Adrenal gland (tissue), 12 donors: ENCODE data around the gene CXCL12. TPM values are rescaled to one million over a fixed set of nuclear protein-coding genes. Genes with fewer than 3 reads are reported as not detected.

Experiments
- DNase-seq, 7 donors: peaks; one replicate each; pipeline ENCODE4 v3.0.0-alpha.2; 2019 to 2020
- H3K27ac ChIP-seq, 5 donors: fragments of 200-600 bp; sonication (generic) in 4 of 5; 1 replicate in 3 of 5; 2 replicates in 2 of 5; pipeline versions ENCODE4 v1.5.1 to v1.8.0; 2016 to 2020; ENCODE audit warnings: mild to moderate bottlenecking in 1 of 5
- H3K27me3 ChIP-seq: fragments of 200-600 bp; 2 replicates; pipeline ENCODE4 v1.8.0; 2021
- H3K36me3 ChIP-seq, 2 donors: fragments of 200-600 bp; replicated peaks in 1 of 2; 1 replicate in 1 of 2; 2 replicates in 1 of 2; pipeline versions ENCODE4 v1.5.1 to v1.8.0; 2018 to 2022
- H3K4me1 ChIP-seq, 2 donors: fragments of 200-600 bp; replicated peaks in 1 of 2; 1 replicate in 1 of 2; 2 replicates in 1 of 2; pipeline versions ENCODE4 v1.5.1 to v1.8.0; 2018 to 2021
- H3K4me3 ChIP-seq, 4 donors: fragments of 200-600 bp; sonication (generic) in 3 of 4; one replicate each; pipeline ENCODE4 v1.5.1; 2016 to 2018
- H3K9me3 ChIP-seq, 3 donors: fragments of 200-600 bp; sonication (generic) in 1 of 3; replicated peaks in 1 of 3; 1 replicate in 2 of 3; 2 replicates in 1 of 3; pipeline versions ENCODE4 v1.5.1 to v1.8.0; 2016 to 2021
- CTCF ChIP-seq, 6 experiments: fragments of 450-650 bp in 4 of 6; fragments of 200-600 bp in 2 of 6; sonication (generic) in 1 of 6; IDR thresholded peaks; 1 replicate in 5 of 6; 2 replicates in 1 of 6; pipeline versions ENCODE4 v1.5.1 to v1.8.0; 2016 to 2021; ENCODE audit warnings: antibody characterized with exemption in 6 of 6, mild to moderate bottlenecking in 2 of 6, moderate library complexity in 1 of 6
- POLR2A ChIP-seq, 2 donors: fragments of 450-650 bp; IDR thresholded peaks; one replicate each; pipeline ENCODE4 v1.6.1; 2017; ENCODE audit warnings: antibody characterized with exemption in 2 of 2, mild to moderate bottlenecking in 2 of 2, moderate library complexity in 1 of 2
- WGBS, 4 donors: extraction: QIAGEN DNeasy Blood & Tissue Kit in 2 of 4; methylation state at CpG; one replicate each; pipeline versions ENCODE4 v1.1.5 to v1.1.7; 2013 to 2017; 5-methylcytosine and 5-hydroxymethylcytosine counted together
- intact Hi-C, 2 donors: fragments of 100-400 bp; cut with DNase I; formaldehyde crosslinking; loops; one replicate each; pipeline versions ENCODE4 v1.14.1 to v1.15.0; 2022 to 2023
- polyA plus RNA-seq, 3 donors: library from polyadenylated mRNA; stranded (reverse); fragments of 200-250 nt in 2 of 3; fragments of 350-450 nt in 1 of 3; fragmentation: Illumina TruSeq in 1 of 3; extraction: RNeasy Lipid Tissue Mini Kit (QIAGEN cat#74804) in 1 of 3; gene quantifications; one replicate each; pipeline ENCODE4 v1.2.3, GENCODE V29; 2013 to 2014
- total RNA-seq, 9 donors: library from RNA; depleted of rRNA in 4 of 9; stranded (reverse); fragments of >200 nt in 4 of 9; fragments of 120-200 nt in 1 of 9; fragmentation: NEBNext Ultra II Directional in 1 of 9; extraction: Animal tissue kit (Norgen Biotek cat#: 25700) in 1 of 9; gene quantifications; one replicate each; pipeline versions ENCODE4 v1.1.0 to v1.2.4, GENCODE V29; 2013 to 2023
- donor health status: healthy with polysubstance abuse.
- donor health status: Bipolar disorder and iron deficiency.
- donor health status: DM: yes; HTN: yes; CAD: no.
- donor health status: DM: no; HTN: no; CAD: no.
- donor health status: DM: no; HTN: no; CAD: no.
- donor health status: DM: yes; HTN: yes; CAD: no.

Gene CXCL12
- total and polyA plus RNA-seq, 12 donors, result 17.5 to 193 (median 66.1) TPM

GRCh38 chr10:44366941-44367630 is 17.8 kb downstream of the CXCL12 start:
- Histone ChIP-seq H3K27ac (no peak overlapping the region), H3K9me3 (no peaks in the 10 kb centered on the region), H3K27me3 (no peaks in the 10 kb centered on the region), H3K36me3 (no peaks in the 10 kb centered on the region), H3K4me1 (no peaks in the 10 kb centered on the region), H3K4me3 (no peak overlapping the region)
- intact Hi-C loops, result no loop called here
- TF ChIP-seq CTCF (IDR thresholded peaks at IDR 0.05) (no peak), POLR2A (IDR thresholded peaks at IDR 0.05) (no peak)
- 86 to 95% (median 90%) methylated on average over 5 to 6 of the region's 6 CpGs for WGBS, 4 donors
- no peak for DNase-seq

- Histone ChIP-seq H3K36me3 (no peaks in the 10 kb centered on the region), H3K27me3 (no peaks in the 10 kb centered on the region), H3K4me1 (no peaks in the 10 kb centered on the region), H3K4me3 (no peak overlapping the region), H3K9me3 (no peaks in the 10 kb centered on the region), H3K27ac (no peak overlapping the region)
- TF ChIP-seq CTCF (IDR thresholded peaks at IDR 0.05) (no peak), POLR2A (IDR thresholded peaks at IDR 0.05) (no peak)
- intact Hi-C loops, result no loop called here
- DNase-seq, result no peak
- WGBS, 4 donors, result 89 to 100% (median 97%) methylated on average over 1 of the region's 1 CpG
Measured at GRCh38 chr10:44364566-44364965, 20.3 kb downstream of the CXCL12 start.

- no peak for TF ChIP-seq CTCF (IDR thresholded peaks at IDR 0.05)
- no peak for TF ChIP-seq POLR2A (IDR thresholded peaks at IDR 0.05)
- H3K36me3 ChIP-seq, result no peaks in the 10 kb centered on the region
- WGBS, 4 donors, result 88 to 96% (median 91%) methylated on average over 2 of the region's 2 CpGs; no CpG with 5 or more reads in 1 of the 4 donors
- H3K4me3 ChIP-seq, result no peak overlapping the region
- H3K4me1 ChIP-seq, result no peaks in the 10 kb centered on the region
- no peak overlapping the region for H3K27ac ChIP-seq
- no peaks in the 10 kb centered on the region for H3K9me3 ChIP-seq
- DNase-seq, result no peak
- H3K27me3 ChIP-seq, result no peaks in the 10 kb centered on the region
- intact Hi-C loops, result no loop called here
Measured at GRCh38 chr10:44363716-44364115, 21.2 kb downstream of the CXCL12 start.

- no peak for TF ChIP-seq CTCF (IDR thresholded peaks at IDR 0.05)
- TF ChIP-seq POLR2A (IDR thresholded peaks at IDR 0.05), result no peak
- Histone ChIP-seq H3K9me3 (no peaks in the 10 kb centered on the region), H3K27ac (no peak overlapping the region), H3K4me3 (no peak overlapping the region), H3K4me1 (no peaks in the 10 kb centered on the region), H3K36me3 (no peaks in the 10 kb centered on the region), H3K27me3 (no peaks in the 10 kb centered on the region)
- 78 to 88% (median 84%) methylated on average over 8 to 13 of the region's 13 CpGs for WGBS, 4 donors
- no peak for DNase-seq
- intact Hi-C loops, result no loop called here
Measured at GRCh38 chr10:44362866-44363711, 21.8 kb downstream of the CXCL12 start.
